PC-3 (cell line): ENCODE data around the gene RNASEH2B.

Source experiments
- CTCF ChIP-seq: fragments of 300-600 bp; sonication (generic); conservative IDR thresholded peaks from 2 replicates; pipeline ENCODE4 v1.5.1; 2017; ENCODE audit warnings: antibody characterized with exemption, low read depth, mild to moderate bottlenecking, low read length
- EZH2 ChIP-seq: fragments of 300-600 bp; sonication (generic); IDR thresholded peaks from one replicate; pipeline ENCODE4 v1.6.1; 2017; ENCODE audit warnings: antibody characterized with exemption, mild to moderate bottlenecking, low read length; ENCODE audit not compliant: unreplicated experiment
- EZH2phosphoT487 ChIP-seq: fragments of 300-600 bp; sonication (generic); IDR thresholded peaks from 2 replicates; pipeline ENCODE4 v1.6.1; 2018; ENCODE audit warnings: mild to moderate bottlenecking, antibody characterized with exemption, low read length, borderline replicate concordance

- no peak for TF ChIP-seq CTCF
- no peak for TF ChIP-seq EZH2
- no peak for TF ChIP-seq EZH2phosphoT487
These were observed 1.8 kb upstream of the RNASEH2B start for GRCh38 chr13:50907781-50908180.
